OCI-LY3 (cell line): Measurements from ENCODE around the gene SLC35A3.

ENCODE experiments used
- H2AFZ ChIP-seq: fragments of 200-600, 300-600 bp; shearing (Covaris generic); 2 replicates; pipeline ENCODE4 v1.6.0; 2014; ENCODE audit warnings: antibody characterized with exemption, low read depth, low read length
- H3K27ac ChIP-seq: fragments of 200-600, 300-600 bp; sonication (generic); 2 replicates; pipeline ENCODE4 v1.5.1; 2014; ENCODE audit warnings: mild to moderate bottlenecking, low read length, moderate library complexity, mixed read lengths
- H3K27me3 ChIP-seq: fragments of 200-600, 300-600 bp; sonication (generic); 2 replicates; pipeline ENCODE4 v1.6.1; 2014; ENCODE audit warnings: low read depth, low read length, mixed read lengths
- H3K36me3 ChIP-seq: fragments of 200-600, 300-600 bp; sonication (generic); replicated peaks from 2 replicates; pipeline ENCODE3; 2014; ENCODE audit warnings: low read depth, low read length, mixed read lengths
- H3K4me1 ChIP-seq: fragments of 300-600, 200-600 bp; sonication (generic); 2 replicates; pipeline ENCODE4 v1.6.1; 2014; ENCODE audit warnings: low read length, mixed read lengths
- H3K4me2 ChIP-seq: fragments of 200-600, 300-600 bp; sonication (generic); 2 replicates; pipeline ENCODE4 v1.6.1; 2014; ENCODE audit warnings: low read length, mixed read lengths
- H3K4me3 ChIP-seq: fragments of 300-600, 200-600 bp; sonication (generic); 2 replicates; pipeline ENCODE4 v1.5.1; 2014; ENCODE audit warnings: antibody characterized with exemption, mild to moderate bottlenecking, low read length, moderate library complexity
- H3K79me2 ChIP-seq: fragments of 300-600, 200-600 bp; shearing (Covaris generic); 2 replicates; pipeline ENCODE4 v1.6.1; 2014; ENCODE audit warnings: mild to moderate bottlenecking, low read length, mixed read lengths
- H3K9ac ChIP-seq: fragments of 300-600, 200-600 bp; shearing (Covaris generic); 2 replicates; pipeline ENCODE4 v1.6.0; 2014; ENCODE audit warnings: mild to moderate bottlenecking, low read length, moderate library complexity
- H3K9me3 ChIP-seq: fragments of 200-600, 300-600 bp; shearing (Covaris generic); 2 replicates; pipeline ENCODE4 v1.6.1; 2014; ENCODE audit warnings: low read length, mixed read lengths; ENCODE audit not compliant: insufficient read depth
- H4K20me1 ChIP-seq: fragments of 200-600, 300-600 bp; sonication (generic); 2 replicates; pipeline ENCODE4 v1.6.1; 2016; ENCODE audit warnings: low read length, mixed read lengths; ENCODE audit not compliant: insufficient read depth
- CTCF ChIP-seq: fragments of 200-600, 300-600 bp; sonication (generic); IDR thresholded peaks from 2 replicates; pipeline ENCODE4 v1.5.1; 2014; ENCODE audit warnings: antibody characterized with exemption, low read length, low read depth
- EZH2phosphoT487 ChIP-seq: fragments of 200-600 bp; shearing (Covaris generic); IDR thresholded peaks from 2 replicates; pipeline ENCODE4 v1.6.1; 2018; ENCODE audit warnings: antibody characterized with exemption, mixed run types, low read depth

Gene SLC35A3

DNA sequence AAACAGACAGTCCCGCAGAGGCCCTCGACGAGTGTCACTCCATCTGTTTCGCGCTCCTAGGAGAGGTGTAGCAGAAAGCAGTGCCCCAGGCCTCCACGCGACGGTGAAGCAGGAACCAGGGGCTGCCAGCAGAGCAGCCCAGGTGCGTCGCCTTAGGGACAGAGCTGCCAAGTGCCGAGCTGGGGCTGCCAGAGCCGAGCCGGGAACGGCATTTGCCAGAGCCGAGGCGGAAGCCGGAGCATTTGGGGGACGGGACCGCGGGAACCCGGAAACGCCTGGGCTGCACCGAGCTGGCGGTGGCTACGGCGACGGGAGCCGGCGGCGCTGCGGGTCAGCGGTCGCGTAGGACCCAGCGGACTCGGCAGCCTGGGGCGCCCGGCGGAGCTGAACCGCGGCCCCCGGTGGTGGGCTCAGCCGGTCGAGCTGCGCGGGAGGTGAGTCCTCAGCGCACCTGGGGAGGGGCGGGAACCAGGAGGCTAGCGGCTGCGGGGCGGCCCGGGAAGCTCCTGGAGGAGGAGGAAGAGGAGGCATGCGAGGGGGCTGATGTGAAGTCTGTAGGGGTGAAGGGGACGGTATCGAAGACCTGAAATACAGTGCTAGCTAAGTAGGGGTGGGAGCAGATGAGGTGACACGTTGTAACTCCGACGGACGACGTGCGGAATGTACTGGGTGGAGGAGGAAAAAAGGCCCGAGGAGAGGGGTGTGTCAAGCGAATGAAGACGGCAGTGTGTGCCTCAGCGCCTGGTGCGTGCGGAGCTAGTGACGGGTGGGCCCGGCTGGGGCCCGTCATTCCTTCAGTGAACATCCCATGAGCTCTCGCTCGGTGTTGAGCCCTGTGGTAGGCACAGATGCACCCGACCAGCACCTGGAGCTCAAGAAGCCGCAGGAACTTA is at the start of gene SLC35A3:
Gene SLC35A3, plus strand, starts transcription at position 268 of the 893 bp plus-strand sequence. CDS start 23,559 bp downstream, outside the sequence.
- H3K27me3 ChIP-seq = no peaks in the 10 kb centered on the region
- H3K27ac ChIP-seq = peak within 1 kb of the TSS; percentile 33
- H3K9me3 ChIP-seq = no peaks in the 10 kb centered on the region
- peak within 1 kb of the TSS; percentile 75 for H3K9ac ChIP-seq
- peak within 1 kb of the TSS; percentile 96 for H2AFZ ChIP-seq
- H3K36me3 ChIP-seq = no peaks in the 10 kb centered on the region
- H3K79me2 ChIP-seq = peaks cover 10% of the 10 kb centered on the region
- peak within 1 kb of the TSS; percentile 98 for H3K4me3 ChIP-seq
- peak within 1 kb of the TSS; percentile 79 for H3K4me2 ChIP-seq
- no peak for TF ChIP-seq CTCF
- no peak for TF ChIP-seq EZH2phosphoT487
- peaks cover 9% of the 10 kb centered on the region; the same call in 1 of the 2 replicates for H3K4me1 ChIP-seq
- no peaks in the 10 kb centered on the region for H4K20me1 ChIP-seq

- Histone ChIP-seq H3K79me2 (no peaks in the 10 kb centered on the region), H2AFZ (no peak overlapping the region), H3K9me3 (no peaks in the 10 kb centered on the region), H3K27me3 (no peaks in the 10 kb centered on the region), H3K27ac (no peak overlapping the region), H4K20me1 (no peaks in the 10 kb centered on the region), H3K4me2 (no peak overlapping the region), H3K9ac (no peak overlapping the region), H3K4me3 (no peak overlapping the region), H3K36me3 (no peaks in the 10 kb centered on the region), H3K4me1 (no peaks in the 10 kb centered on the region)
- TF ChIP-seq EZH2phosphoT487 = no peak
- TF ChIP-seq CTCF = no peak
Measured at GRCh38 chr1:99934801-99935200, 35.0 kb upstream of the SLC35A3 start.

- Histone ChIP-seq H3K9me3 (no peaks in the 10 kb centered on the region), H3K27ac (no peak overlapping the region), H3K36me3 (no peaks in the 10 kb centered on the region), H4K20me1 (no peaks in the 10 kb centered on the region), H2AFZ (no peak overlapping the region), H3K79me2 (no peaks in the 10 kb centered on the region), H3K27me3 (no peaks in the 10 kb centered on the region), H3K4me2 (no peak overlapping the region), H3K9ac (no peak overlapping the region), H3K4me3 (no peak overlapping the region), H3K4me1 (no peaks in the 10 kb centered on the region)
- no peak for TF ChIP-seq CTCF
- no peak for TF ChIP-seq EZH2phosphoT487
Measured at GRCh38 chr1:99935534-99935933, 34.3 kb upstream of the SLC35A3 start.

- no peaks in the 10 kb centered on the region for H3K9me3 ChIP-seq
- H3K4me3 ChIP-seq = no peak overlapping the region
- no peak overlapping the region for H3K27ac ChIP-seq
- no peaks in the 10 kb centered on the region for H3K79me2 ChIP-seq
- no peaks in the 10 kb centered on the region for H4K20me1 ChIP-seq
- no peak overlapping the region for H2AFZ ChIP-seq
- H3K9ac ChIP-seq = no peak overlapping the region
- no peak overlapping the region for H3K4me2 ChIP-seq
- no peaks in the 10 kb centered on the region for H3K27me3 ChIP-seq
- no peaks in the 10 kb centered on the region for H3K36me3 ChIP-seq
- H3K4me1 ChIP-seq = no peaks in the 10 kb centered on the region
- no peak for TF ChIP-seq CTCF
- no peak for TF ChIP-seq EZH2phosphoT487
Measured at GRCh38 chr1:99936071-99936470, 33.7 kb upstream of the SLC35A3 start.
